ENCODE results near the gene CACTIN.
"Not testable (repeated sequence)": the region's sequence is repeated elsewhere in the genome, so short reads cannot be mapped to it uniquely, and the experiment has no call there.

CACTIN gene

DNA sequence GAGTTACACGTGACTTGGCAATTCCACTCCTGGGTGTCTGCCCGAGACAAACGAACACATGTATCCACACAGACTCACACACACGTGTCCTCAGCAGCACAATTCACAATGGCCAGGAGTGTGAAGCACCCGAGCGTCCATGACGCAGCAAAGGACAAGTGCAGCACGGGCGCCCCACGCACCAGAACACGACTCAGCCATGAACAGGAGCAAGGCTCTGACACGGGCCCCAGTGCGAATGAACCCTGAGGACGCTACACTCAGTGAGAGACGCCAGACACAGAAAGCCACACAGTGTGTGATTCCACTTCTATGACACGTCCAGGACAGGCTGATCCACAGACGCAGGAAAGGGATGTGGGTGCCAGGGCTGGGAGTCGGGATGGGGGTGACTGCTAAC is 37.2 kb upstream of the CACTIN start:
- in situ Hi-C loops (cut with MboI; ENCODE audit: low sequenced_read_pairs), result no loop called here

DNA sequence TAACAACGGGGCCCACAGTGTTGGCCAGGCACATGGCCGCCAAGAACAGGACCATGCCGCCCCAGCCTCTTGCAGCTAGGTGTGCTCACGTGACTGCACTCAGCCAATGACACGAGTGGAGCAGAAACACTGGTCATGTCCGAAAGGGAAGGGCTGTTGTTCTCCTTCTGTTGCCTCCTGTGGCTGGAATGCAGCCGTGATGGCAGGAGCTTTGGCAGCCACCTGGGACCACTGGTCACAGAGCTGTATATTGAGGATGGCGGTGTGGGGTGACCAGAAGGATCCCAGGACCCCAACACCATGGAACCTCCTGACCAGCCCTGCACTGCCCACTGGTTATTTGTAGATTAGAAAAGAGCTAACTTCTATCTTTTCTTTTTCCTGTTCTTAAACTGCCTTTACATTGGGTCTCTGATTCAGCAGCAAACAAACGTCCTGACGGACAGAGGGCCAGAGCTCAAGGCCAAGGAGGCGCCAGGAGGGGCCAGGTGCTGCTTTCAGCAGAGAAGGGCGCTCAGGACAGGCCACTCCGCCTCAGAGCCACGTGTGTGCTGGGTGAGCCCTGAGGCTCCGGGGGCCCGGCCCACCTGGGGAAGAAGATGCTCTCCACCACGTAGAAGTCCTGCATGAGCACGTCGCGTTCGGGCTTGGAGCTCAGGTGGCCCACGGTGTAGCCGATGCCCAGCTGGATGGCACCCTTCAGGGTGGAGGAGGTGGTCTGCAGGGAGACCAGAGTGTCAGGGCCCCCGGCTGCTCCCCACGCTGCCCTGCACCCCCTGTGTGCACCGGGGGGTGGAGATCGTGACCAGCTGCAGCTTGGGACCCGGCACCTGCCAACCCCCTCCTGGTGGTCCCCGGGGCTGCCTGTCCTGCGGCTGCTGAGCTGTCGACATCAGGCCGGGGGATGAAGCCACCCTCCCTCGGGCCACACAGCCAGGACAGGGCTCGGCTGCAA is 35.0 kb upstream of the CACTIN start:
- in situ Hi-C loops (cut with MboI; ENCODE audit: low sequenced_read_pairs), result no loop called here

DNA sequence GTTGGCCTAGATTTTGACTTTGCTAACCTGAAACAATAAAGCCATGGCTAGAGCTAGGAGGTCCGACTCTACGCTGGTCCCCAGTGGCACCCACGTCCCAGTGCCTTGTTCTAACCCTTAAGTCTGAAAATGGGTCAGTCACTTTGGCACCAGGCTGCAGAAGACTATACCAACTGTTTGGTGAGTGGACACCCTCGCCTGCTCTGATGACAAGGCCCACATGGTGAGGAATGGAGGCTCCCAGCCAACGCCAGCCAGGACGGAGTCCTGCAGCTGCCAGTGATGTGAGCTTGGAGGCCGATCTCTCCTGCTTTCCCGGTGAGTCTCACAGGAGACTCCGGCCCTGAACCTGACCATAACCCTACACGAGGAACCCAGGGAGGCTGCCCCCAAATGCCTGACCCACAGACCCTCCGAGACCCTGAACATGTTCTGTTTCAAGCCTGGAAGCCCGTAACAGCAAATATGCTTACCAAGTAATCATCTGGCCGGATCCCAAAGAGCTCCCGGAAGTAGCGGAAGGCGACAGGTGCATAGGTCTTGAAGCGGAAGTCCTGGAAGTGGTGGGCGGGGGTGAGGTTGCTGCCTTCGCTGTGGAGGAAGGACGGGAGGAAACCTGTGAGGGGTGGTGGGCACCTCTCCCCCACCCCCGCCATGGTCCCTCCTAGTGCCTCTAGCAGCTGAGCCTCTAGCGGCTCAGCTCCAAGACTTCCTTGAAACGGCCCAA is 34.1 kb upstream of the CACTIN start:
- in situ Hi-C loops (cut with MboI; ENCODE audit: low sequenced_read_pairs), result no loop called here

DNA sequence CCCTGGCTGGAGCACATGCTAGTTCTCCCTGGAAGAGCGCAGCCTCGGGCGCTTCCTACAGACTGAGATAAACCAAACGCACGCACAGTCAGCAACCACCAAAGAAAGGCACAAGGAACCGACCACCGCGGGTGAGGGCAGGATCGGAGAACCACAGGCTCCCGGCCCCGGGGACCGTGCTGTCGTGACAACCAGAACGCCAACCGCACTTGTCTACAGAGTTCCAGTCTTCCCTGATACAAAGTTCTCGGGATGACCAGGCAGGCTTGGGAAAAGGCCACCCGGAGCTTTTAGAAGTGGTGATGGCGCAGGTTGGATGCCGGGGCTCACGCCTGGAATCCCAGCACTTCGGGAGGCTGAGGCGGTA is 33.1 kb upstream of the CACTIN start:
- in situ Hi-C loops (cut with MboI; ENCODE audit: low sequenced_read_pairs), result no loop called here

DNA sequence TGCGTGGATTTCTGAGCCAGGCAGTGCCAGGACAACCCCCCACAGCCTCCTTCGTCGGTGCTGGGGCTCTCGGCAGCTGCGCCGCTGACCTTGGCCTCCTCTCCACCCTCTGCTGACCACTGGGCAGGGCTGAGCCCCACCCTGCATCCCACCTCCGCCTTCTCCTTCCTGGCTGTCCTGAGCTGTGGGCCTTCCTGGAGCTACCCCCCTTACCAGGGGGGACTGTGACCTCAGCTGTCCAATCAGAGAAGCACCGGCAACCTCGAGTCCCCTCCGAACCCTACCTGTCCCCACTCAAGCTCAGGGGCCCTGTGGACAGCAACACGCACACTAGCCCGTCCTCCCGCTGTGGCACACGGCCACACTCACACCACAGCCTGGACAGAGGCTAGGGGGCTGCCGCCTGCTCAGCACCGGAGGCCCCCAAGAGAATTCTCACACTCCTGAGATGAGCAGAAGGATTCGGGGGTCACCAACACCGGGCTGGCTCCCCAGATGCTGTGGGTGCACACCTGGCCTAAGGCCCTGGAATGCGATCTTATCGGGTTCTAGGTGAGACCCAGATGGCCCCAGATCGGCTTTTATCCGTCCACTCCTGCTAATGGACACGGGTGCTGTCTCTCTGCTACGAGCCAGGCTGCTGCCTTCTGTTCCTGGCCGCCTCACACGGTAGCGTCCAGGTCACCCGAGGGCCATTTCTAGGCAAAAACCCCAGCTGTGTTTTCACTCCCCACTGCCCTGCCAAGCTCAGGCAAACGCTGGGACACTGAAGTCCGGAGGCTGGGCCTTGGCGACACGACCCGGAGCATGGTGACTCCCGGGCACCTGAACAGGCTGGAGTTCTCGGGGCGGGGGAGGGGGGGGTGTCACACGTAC is 32.5 kb upstream of the CACTIN start:
- in situ Hi-C loops (cut with MboI; ENCODE audit: low sequenced_read_pairs), result no loop called here

DNA sequence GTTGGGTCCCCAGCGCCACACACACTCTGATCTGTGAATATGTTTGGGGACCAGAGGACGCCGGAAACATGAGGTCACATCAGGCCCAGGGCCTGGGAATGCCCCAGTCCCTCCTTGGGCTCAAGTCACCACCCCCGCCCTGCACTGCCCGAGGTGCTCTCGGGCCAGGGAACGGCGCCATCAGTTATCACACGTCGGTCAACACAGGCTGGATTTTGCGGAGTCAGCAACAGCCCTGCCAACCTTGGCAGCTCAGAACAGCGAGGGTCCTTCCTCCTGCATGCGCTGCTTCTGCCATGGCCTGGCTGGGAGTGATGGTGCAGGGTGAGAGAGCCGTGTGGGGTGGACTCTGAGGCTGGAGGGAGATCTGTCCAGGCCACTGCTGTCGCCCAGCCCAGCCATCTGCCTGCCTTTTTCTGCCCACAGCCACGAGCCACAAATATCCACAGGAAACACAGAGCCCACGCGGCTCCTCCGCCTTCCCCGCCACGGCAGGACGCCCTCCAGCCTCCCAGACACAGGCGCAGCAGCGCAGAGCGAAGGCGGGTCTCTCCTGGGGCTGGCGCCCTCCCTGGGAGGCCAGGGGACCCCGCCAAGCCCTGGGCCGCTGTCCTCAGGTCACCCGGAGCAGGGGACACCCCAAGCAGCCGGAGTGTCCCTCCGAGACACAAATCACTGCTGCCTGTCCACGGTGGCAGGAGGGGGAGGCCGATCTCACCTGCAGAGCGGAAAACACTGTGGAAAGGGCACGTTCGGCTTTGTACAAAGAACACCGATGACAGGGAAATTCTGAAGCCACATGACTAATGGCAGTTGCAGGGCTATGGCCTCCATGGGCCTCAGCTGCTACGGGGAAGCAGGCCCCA is 31.6 kb upstream of the CACTIN start:
- in situ Hi-C loops (cut with MboI; ENCODE audit: low sequenced_read_pairs), result no loop called here

DNA sequence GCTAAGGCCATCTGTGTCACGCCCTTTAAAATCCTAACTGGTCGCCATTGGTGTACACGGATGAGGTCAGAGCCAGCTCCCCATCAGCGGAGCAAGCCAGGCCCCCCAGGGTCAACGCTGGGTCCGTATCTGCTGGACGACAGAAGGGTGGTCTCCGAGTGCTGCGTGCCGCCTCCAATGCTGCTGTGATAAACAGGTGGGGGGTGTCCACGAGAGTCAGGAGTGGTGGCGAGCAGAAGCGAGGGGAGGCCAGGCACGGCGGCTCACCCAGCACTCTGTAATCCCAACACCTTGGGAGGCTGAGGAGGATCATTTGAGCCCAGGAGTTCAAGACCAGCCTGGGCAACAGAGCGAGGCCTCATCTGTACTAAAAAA is 30.8 kb upstream of the CACTIN start:
- in situ Hi-C loops (cut with MboI; ENCODE audit: low sequenced_read_pairs), result no loop called here

DNA sequence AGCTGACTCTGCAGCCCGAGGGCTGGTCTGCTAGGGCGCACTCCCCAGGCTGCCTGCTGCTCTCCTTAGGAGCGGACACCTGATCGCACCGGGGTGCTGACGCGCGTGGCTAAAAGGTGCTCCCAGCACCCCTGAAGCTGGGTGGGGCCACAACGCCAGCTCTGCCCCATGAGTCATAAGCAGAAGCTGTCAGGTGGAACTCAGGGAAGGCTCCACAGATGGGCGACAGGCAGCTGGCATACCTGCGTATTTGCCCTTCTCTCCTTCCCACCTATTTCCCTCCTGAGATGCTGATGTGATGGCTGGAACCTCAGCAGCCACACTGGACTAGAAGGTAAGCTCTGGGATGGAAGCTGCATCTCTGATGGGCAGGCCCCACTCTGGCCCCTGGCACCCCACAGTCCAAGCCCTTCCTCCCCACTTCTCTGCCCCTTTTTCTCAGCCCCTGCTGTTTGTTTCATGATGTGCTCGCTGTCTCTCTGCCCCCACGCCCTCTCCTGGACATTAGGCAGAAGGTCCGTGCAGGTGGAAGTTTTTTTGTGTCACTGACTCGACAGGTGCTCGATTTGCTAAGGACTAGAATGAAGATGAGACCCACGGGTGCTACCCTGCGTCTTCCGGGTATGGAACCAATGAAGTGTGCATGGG is 30.3 kb upstream of the CACTIN start:
- in situ Hi-C loops (cut with MboI; ENCODE audit: low sequenced_read_pairs), result no loop called here

DNA sequence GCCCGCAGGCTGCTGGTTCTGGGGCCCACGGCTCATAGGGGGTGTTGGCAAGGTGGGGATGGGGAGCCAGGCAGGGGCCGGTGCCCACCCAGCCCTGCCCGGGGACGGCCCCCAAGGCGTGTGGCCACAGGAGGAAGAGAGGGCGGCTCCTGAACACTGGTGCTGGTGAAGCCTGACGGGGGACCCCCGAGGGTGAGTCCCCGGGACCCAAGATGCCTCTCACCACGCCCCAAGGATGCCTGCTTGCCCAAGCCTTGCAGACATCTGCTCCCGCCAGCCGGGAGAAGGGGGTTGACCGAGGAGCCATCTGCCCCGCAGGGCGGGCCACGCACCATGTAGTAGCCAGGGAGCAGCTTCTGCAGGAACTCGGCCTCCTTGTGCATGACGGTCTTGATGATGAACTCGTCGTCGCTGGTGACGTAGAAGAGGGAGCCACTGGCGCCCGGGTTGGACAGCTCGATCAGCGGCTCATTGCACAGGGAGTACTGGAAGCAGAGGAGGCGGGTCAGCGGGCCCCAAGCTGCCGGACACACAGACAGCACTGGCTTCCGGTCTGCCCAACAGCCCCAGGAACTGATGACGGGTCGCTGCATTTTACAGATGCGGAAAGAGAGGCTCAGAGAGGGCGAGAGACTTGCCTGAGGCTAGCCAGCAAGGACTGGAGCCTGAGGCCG is 29.6 kb upstream of the CACTIN start:
- in situ Hi-C loops (cut with MboI; ENCODE audit: low sequenced_read_pairs), result no loop called here

DNA sequence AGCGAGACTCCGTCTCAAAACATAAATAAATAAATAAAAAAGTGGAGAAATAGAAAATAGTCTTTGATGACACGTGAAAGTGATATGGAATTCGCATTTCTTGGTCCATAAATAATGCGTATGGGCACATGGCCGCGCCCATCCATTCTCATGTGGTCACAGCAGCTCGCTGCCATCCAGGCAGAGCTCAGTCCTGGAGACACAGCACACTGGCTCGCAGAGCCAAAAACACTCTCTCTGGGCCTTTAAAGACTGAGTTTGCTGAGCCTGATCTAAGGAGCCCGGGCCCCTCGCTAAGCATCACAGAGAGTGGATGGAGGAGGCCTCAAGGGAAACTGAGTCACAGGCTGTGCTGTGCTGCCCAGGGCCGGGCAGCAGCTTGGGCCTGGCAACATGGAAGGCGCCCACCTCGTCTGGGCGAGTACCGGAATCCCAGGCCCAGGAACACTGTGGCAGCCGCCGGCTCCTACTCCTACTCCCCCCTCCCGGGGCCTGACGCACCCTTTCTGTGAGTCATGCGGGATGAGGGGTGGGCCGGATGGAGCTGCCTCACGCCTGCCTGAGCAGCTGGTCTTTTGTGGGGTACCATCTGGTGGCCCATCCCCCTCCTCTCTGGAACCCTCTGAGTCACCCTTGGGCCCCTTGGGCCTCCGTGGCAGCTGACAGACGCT is 28.9 kb upstream of the CACTIN start:
- in situ Hi-C loops (cut with MboI; ENCODE audit: low sequenced_read_pairs), result no loop called here

DNA sequence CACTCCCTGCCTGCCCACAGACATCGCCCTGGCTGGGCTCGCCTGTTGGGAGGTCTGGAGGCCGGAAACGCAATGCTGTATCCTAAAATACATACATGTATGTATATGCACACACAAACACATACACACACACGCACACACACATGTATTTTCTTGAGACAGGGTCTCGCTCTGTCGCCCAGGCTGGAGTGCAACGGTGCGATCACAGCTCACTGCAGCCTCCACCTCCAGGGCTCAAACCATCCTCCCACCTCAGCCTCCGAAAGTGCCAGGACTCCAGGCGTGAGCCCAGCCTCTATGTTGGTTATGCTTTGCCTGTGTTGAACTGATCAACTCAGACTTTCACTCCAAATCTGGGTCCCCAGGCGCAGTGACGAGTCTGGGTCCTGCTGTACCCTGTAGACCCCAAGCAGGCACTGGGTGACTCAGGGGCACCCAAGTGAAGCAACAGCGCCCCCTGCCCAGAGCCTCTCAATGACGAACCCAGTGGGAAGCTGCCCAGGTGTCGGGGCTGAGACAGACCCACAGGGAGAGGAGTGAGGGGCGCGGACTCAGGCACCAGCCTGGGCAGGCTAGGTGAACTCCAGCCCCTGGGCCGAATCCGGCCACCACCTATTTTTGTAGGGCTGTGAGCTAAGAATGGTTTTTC is 27.4 kb upstream of the CACTIN start:
- in situ Hi-C loops (cut with MboI; ENCODE audit: low sequenced_read_pairs), result no loop called here

DNA sequence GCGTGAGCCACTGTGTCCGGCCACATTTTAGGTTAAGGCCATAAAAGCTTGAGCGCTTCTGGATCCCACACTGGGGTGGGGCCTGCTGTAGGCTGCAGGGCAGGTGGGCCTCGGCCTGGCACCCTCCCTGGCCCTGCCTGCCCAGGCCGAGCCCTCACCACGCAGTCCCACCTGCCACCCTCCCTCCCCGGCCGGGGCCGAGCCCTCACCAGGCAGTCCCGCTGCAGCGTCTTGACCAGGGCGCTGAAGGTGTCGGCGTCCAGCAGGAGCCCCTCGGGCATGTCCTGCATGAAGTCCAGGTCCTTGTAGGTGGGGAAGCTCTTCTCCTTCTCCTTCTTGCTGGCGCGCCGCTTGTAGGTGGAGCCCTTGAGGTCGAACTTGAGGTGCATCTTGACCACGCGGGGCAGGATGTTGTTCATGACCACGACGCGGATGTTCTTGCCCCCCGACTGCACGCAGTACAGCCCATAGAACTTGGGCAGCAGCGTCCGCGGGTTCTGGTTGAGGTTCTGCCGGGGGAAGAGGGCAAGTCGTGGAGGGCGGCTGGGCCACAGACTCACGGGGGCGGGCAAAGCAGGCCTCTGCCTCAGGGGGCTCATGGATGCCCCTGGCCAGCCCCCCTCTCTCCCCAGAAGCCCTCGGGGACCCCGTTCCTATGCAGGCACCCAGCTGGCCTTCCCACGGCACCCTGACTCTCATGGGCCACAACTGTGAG is 26.6 kb upstream of the CACTIN start:
- in situ Hi-C loops (cut with MboI; ENCODE audit: low sequenced_read_pairs), result no loop called here

DNA sequence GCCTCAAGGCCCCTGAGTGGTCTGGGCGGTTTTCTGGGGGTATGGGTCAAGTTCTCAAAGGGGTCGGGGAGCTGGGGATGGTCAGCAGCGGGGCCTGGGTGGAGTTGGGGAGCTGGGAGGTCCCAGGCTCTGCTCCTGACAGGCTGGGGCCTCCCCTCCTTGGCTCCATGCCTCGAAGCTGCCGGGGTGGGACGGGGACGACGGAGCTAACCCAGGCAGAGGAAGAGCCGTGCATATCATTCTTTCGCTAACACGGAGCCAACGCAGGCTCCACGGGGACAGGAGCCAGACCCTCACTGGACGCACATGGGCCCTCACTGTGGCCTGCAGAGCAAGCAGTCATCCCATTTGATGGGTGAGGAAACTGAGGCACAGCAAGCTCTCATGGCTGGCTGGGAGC is 25.8 kb upstream of the CACTIN start:
- in situ Hi-C loops (cut with MboI; ENCODE audit: low sequenced_read_pairs), result no loop called here

DNA sequence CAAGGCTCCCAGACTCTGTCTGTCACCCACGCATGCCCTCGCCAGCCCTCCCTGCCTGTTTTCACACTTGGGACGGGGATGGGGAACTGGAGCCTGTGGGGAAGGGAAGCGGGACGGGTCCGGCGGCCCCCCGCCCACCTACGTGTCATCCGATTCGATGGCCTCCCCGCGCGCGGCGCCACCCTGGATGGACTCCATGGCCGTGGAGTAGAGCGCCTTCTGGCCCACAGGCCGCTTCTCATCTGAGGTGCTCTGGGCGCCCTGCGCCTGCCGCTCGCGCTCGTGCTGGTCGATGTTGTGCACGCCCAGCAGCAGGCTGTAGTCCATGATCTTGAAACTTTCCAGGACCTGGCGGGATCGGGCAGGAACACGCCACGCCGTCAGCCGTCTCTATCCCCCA is 25.1 kb upstream of the CACTIN start:
- in situ Hi-C loops (cut with MboI; ENCODE audit: low sequenced_read_pairs), result no loop called here

DNA sequence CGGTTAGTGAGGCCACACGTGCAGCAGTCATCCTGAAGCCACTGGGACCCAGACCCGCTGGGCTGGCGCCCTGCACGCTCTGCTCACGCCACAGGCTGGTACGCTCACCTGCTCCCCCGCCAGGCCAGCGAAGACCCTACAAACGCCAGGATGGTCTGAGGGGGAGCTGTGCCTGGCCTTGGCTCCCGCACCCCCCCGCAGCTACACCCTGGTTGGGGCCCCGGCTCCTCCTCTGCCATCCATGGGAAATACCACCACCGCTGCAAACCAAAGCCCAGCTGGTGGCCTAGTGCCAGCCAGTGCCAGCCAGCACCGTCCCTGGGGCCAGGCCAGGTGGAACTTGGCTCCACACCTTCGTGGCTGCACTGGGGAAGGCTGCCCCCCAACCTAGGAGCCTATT is 23.3 kb upstream of the CACTIN start:
- in situ Hi-C loops (cut with MboI; ENCODE audit: low sequenced_read_pairs), result no loop called here

DNA sequence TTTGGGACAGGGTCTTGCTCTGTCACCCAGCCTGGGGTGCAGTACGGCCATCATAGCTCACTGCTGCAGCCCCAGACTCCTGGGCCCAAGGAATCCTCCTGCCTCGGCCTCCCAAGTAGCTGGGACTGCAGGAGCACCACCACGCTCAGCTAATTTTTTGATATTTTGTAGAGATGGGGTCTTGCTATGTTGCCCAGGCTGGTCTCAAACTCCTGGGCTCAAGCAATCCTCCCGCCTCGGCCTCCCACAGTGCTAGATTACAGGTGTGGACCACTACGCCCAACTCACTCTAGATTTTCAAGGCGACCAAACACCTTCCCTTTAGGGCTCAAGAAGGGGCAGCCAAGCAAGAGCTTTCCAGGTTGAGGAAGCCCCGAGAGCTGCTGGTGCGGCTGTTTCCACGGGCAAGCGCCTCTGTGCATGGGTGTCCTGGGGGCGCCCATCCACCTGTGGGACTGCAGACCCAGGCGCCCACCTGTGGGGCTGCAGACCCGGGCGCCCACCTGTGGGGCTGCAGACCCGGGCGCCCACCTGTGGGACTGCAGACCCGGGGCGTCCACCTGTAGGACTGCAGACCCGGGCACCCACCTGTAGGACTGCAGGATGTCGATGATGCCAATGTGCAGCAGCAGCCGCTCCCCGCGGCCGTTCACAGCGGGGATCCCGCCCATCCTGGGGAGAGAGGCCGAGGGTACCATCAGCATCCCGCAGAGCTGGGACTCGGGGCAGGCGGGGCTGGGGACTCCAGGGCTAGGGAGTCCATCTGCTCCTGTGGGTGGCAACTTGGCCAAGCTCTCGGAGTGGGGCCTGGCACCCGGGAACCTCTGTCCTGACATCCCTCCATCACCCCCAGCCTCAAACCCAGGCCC is 21.7 kb upstream of the CACTIN start:
- in situ Hi-C loops (cut with MboI; ENCODE audit: low sequenced_read_pairs), result no loop called here

DNA sequence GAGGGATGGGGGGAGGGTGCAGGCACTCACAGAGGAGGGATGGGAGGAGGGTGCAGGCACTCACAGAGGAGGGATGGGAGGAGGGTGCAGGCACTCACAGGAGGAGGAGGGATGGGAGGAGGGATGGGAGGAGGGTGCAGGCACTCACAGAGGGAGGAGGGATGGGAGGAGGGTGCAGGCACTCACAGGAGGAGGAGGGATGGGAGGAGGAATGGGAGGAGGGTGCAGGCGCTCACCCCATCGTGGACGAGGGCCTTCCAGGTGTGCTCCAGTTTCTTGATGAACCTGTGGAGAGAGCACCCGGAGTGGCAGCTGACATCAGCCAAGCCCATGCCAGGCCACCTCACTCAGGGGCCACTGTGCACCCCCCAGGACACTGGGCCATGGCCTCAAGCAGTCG is 20.5 kb upstream of the CACTIN start:
- in situ Hi-C loops (cut with MboI; ENCODE audit: low sequenced_read_pairs), result not testable (repeated sequence)
